Measurements from ENCODE around the gene CRISPLD2. TPM values are rescaled to one million over a fixed set of nuclear protein-coding genes. Genes with fewer than 3 reads are reported as not detected.

Gene CRISPLD2
- total RNA-seq, 2 experiments from 2014 or later, result 0.19 to 0.41 TPM

DNA sequence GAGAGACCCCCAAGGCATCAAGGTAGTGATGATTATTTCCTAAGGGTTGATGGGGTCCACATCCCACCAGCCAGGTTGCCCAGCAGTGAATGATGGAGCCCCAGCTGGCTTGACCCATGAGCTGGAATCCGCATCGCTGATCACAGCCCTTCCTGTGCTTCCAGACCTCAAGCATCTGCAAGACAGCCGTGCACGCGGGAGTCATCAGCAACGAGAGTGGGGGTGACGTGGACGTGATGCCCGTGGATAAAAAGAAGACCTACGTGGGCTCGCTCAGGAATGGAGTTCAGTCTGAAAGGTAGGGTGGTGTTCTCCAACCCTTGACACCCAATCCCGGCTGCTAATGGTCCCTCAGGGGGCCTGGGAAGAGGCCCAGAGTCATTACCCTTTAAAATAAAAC lies 69.3 kb downstream of the CRISPLD2 start:
- ChIA-PET POLR2A (no interaction called here), CTCF (no interaction called here)
- no peak for DNase-seq
- Mint-ChIP-seq H3K27me3 (no peaks in the 10 kb centered on the region), H3K4me3 (no peak overlapping the region), H3K4me1 (ENCODE audit: low read depth) (peaks cover 2% of the 10 kb centered on the region), H3K36me3 (no peaks in the 10 kb centered on the region), H3K27ac (no peak overlapping the region), H3K9me3 (no peaks in the 10 kb centered on the region)
- intact Hi-C loops (cut with micrococcal nuclease), result no loop called here

DNA sequence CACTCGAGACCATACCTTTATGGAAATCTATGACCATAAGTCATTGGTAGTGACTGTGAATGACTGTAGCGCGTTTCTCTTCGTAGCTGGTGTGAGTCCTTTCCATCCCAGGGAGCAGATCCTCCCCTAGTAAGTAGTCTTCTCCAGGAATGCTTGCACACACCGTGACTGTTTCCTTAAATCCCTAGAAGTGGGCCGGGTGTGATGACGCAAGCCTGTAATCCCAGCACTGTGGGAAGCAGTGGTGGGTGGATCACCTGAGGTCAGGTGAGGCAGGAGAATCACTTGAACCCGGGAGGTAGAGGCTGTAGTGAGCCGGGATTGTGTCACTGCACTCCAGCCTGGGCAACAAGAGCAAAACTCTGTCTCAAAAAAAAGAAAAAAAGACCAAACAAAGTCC lies 70.6 kb downstream of the CRISPLD2 start:
- H3K27me3 Mint-ChIP-seq, result peaks cover 2% of the 10 kb centered on the region
- ChIA-PET POLR2A (no interaction called here), CTCF (no interaction called here)
- H3K36me3 Mint-ChIP-seq, result no peaks in the 10 kb centered on the region
- H3K4me1 Mint-ChIP-seq (ENCODE audit: low read depth), result no peaks in the 10 kb centered on the region
- H3K4me3 Mint-ChIP-seq, result no peak overlapping the region
- H3K27ac Mint-ChIP-seq, result no peak overlapping the region
- no peaks in the 10 kb centered on the region for H3K9me3 Mint-ChIP-seq
- no peak for DNase-seq
- intact Hi-C loops (cut with micrococcal nuclease), result no loop called here

DNA sequence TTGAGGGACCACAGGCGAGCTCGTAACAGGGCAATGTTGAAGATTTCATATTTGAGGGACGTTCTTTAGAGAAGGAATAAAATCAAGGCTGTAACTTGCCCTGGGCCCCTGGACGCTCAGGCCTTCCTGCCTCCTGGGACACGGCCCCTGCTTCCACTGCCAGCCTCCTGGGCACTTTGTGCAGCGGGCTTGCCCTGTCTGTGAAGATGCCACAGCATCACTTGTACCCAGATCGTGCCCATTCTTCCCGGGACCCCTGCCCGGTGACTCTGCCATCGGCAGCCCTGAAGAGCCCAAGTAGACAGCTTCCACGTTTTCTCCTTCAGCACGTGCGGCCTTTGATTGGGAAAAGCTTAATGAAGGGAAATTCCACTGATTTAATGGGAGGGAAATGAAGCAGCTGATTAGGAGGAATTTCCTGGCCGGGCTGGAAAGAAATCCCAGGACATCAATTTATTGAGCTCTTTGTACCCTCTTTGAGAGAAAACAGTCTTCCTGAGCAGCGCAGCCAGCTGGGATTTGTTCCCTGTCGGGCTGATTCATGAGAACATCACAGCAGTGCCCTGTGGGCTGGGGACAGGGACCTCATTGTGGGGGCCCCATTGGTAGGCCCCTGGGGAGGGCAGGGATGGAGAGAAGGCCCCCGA lies 71.5 kb downstream of the CRISPLD2 start:
- Mint-ChIP-seq H3K36me3 (no peaks in the 10 kb centered on the region), H3K9me3 (no peaks in the 10 kb centered on the region), H3K4me1 (ENCODE audit: low read depth) (no peaks in the 10 kb centered on the region), H3K27ac (no peak overlapping the region), H3K27me3 (peaks cover 2% of the 10 kb centered on the region), H3K4me3 (no peak overlapping the region)
- POLR2A ChIA-PET, result no interaction called here
- intact Hi-C loops (cut with micrococcal nuclease), result no loop called here
- no peak for DNase-seq
- CTCF ChIA-PET, result interaction anchor here (0.6 kb wide), 1 partner anchor 45 kb away, joined by 4 read pairs; no protein-coding TSS in a partner anchor

GRCh38 chr16:84892097-84892496 lies 72.3 kb downstream of the CRISPLD2 start:
- ChIA-PET POLR2A (no interaction called here), CTCF (no interaction called here)
- intact Hi-C loops (cut with micrococcal nuclease), result no loop called here
- Mint-ChIP-seq H3K4me1 (ENCODE audit: low read depth) (no peaks in the 10 kb centered on the region), H3K36me3 (no peaks in the 10 kb centered on the region), H3K27me3 (peaks cover 2% of the 10 kb centered on the region), H3K4me3 (no peak overlapping the region), H3K9me3 (no peaks in the 10 kb centered on the region), H3K27ac (no peak overlapping the region)
- DNase-seq, result no peak

GRCh38 chr16:84893467-84893848 lies 73.7 kb downstream of the CRISPLD2 start:
- no peaks in the 10 kb centered on the region for H3K36me3 Mint-ChIP-seq
- peaks cover 5% of the 10 kb centered on the region for H3K4me1 Mint-ChIP-seq (ENCODE audit: low read depth)
- CTCF ChIA-PET, result no interaction called here

DNA sequence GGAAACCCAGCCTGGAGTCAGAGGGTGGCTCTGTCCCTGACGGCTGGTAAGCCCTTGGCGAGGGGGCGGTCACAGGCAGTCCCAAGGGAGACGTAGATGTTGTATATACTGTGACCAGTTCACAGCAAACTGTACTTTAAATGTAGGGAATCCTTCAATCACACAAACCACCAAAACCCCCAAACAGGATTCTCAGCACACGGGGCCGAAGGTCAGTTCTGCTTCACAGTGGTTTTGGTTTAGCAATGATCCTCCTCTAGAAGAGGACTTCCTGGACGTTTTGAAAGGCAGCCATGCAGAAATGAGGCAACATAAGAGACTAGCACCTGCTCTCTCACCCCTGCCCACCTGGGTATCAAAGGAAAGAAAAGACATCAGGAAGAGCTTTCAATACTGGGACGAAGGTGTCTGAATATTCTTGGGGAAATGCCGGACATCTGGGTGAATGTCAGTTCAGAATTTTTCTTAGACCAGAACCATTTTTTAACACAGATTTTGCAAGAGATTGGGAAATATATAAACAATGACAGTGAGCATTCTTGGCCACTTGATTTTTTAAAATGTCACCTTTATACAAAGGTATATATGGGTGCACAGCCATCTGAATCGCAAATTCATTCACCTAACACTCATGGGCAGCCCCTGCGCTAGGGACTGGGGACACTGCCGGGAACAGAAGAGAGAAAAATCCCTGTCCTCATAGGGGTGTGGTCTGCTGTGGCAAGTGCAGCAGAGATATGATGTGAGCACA lies 74.2 kb downstream of the CRISPLD2 start:
- POLR2A ChIA-PET, result no interaction called here
- Mint-ChIP-seq H3K4me3 (no peak overlapping the region), H3K4me1 (ENCODE audit: low read depth) (peaks cover 5% of the 10 kb centered on the region), H3K36me3 (no peaks in the 10 kb centered on the region), H3K27me3 (peaks cover 2% of the 10 kb centered on the region), H3K27ac (no peak overlapping the region), H3K9me3 (no peaks in the 10 kb centered on the region)
- intact Hi-C loops (cut with micrococcal nuclease), result no loop called here
- DNase-seq, result no peak
- CTCF ChIA-PET, result no interaction called here

More at GRCh38 chr16:84893467-84893848, 73.7 kb downstream of the CRISPLD2 start:
- Mint-ChIP-seq H3K9me3 (no peaks in the 10 kb centered on the region), H3K27ac (no peak overlapping the region), H3K27me3 (peaks cover 2% of the 10 kb centered on the region), H3K4me3 (no peak overlapping the region)
- intact Hi-C loops (cut with micrococcal nuclease), result no loop called here
- POLR2A ChIA-PET, result no interaction called here
- DNase-seq, result no peak

GRCh38 chr16:84895016-84895415 lies 75.2 kb downstream of the CRISPLD2 start:
- H3K4me3 Mint-ChIP-seq, result no peak overlapping the region
- no peaks in the 10 kb centered on the region for H3K36me3 Mint-ChIP-seq
- H3K4me1 Mint-ChIP-seq (ENCODE audit: low read depth), result peaks cover 5% of the 10 kb centered on the region
- H3K27me3 Mint-ChIP-seq, result peaks cover 2% of the 10 kb centered on the region
- ChIA-PET CTCF (no interaction called here), POLR2A (no interaction called here)
- no peak overlapping the region for H3K27ac Mint-ChIP-seq
- intact Hi-C loops (cut with micrococcal nuclease), result no loop called here
- no peak for DNase-seq
- H3K9me3 Mint-ChIP-seq, result no peaks in the 10 kb centered on the region

DNA sequence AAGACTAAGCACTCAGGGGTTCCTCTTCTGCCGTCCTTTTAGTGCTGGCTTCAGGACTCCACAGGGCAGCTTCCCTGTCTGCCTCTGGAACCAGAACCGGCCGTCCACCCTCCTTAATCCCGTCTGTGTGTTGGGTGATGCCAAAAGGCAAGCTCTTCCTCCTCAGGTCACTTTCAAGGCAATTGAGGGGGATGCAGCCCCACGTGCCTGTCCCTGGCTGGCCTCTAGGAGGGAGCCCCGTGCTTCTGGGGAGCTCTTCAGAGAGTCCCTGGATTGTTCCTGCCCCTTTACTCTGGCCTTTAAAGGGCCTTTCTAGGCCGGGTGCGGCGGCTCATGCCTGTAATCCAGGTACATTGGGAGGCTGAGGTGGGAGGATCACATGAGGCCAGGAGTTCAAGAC lies 77.1 kb downstream of the CRISPLD2 start:
- intact Hi-C loops (cut with micrococcal nuclease), result no loop called here
- H3K4me1 Mint-ChIP-seq (ENCODE audit: low read depth), result peaks cover 5% of the 10 kb centered on the region
- no peak overlapping the region for H3K4me3 Mint-ChIP-seq
- H3K27me3 Mint-ChIP-seq, result peaks cover 2% of the 10 kb centered on the region
- CTCF ChIA-PET, result no interaction called here
- H3K27ac Mint-ChIP-seq, result no peak overlapping the region
- H3K9me3 Mint-ChIP-seq, result no peaks in the 10 kb centered on the region
- POLR2A ChIA-PET, result no interaction called here
- DNase-seq, result no peak
- H3K36me3 Mint-ChIP-seq, result no peaks in the 10 kb centered on the region

DNA sequence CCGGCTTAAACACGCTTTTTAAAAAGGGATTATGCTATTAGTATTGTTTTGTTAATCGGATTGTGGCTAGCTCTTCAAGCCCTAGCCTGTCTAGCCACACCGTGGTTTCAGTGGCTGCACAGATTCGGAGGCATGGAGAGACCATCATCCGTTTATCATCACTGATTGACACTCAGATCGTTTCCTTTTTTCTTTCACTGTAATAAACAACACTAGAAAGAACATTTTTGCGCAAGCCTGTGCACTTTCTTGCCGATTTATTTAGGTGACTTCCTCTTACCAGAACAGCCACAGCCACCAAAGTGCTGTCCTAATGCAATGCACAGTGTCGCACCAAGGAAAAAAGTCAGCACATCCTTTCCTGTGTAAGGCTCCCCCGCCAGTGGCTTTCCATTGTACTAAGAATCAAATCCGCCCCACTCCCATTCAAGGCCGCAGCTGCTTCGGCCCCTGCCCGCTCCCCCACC lies 78.2 kb downstream of the CRISPLD2 start:
- Mint-ChIP-seq H3K27me3 (peaks cover 2% of the 10 kb centered on the region), H3K9me3 (no peaks in the 10 kb centered on the region), H3K4me1 (ENCODE audit: low read depth) (peaks cover 5% of the 10 kb centered on the region), H3K4me3 (no peak overlapping the region), H3K36me3 (no peaks in the 10 kb centered on the region), H3K27ac (no peak overlapping the region)
- ChIA-PET CTCF (no interaction called here), POLR2A (no interaction called here)
- intact Hi-C loops (cut with micrococcal nuclease), result no loop called here
- DNase-seq, result no peak

DNA sequence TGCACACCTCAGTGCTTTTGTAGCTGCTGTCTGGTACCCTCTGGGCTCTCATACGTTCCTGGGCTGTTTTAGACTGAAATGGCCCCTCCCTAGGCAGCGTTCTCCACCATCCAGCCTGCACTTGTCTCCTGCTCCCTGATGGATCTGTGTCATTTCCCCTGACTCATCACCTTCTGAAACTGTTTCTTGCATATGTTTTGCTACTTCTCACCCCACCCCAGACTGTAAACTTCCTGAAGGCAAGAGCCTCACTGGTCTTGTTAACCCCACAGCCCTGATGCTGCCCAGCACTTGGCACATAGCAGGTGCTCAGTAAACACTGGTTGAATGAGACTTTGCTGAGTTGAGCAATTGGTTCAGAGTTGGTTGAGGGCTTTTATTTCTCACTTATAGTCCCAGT lies 78.7 kb downstream of the CRISPLD2 start:
- Mint-ChIP-seq H3K9me3 (no peaks in the 10 kb centered on the region), H3K36me3 (no peaks in the 10 kb centered on the region), H3K4me3 (no peak overlapping the region), H3K27ac (no peak overlapping the region), H3K27me3 (peaks cover 2% of the 10 kb centered on the region), H3K4me1 (ENCODE audit: low read depth) (peaks cover 5% of the 10 kb centered on the region)
- CTCF ChIA-PET, result no interaction called here
- intact Hi-C loops (cut with micrococcal nuclease), result no loop called here
- POLR2A ChIA-PET, result no interaction called here
- peak; percentile 15 for DNase-seq

GRCh38 chr16:84899414-84899813 lies 79.6 kb downstream of the CRISPLD2 start:
- CTCF ChIA-PET, result no interaction called here
- intact Hi-C loops (cut with micrococcal nuclease), result no loop called here
- Mint-ChIP-seq H3K4me1 (ENCODE audit: low read depth) (peaks cover 5% of the 10 kb centered on the region), H3K27me3 (peaks cover under 1% of the 10 kb centered on the region), H3K36me3 (no peaks in the 10 kb centered on the region), H3K4me3 (no peak overlapping the region), H3K9me3 (no peaks in the 10 kb centered on the region), H3K27ac (no peak overlapping the region)
- no peak for DNase-seq
- POLR2A ChIA-PET, result no interaction called here

- Mint-ChIP-seq H3K4me3 (no peak overlapping the region), H3K27ac (no peak overlapping the region), H3K27me3 (no peaks in the 10 kb centered on the region), H3K4me1 (ENCODE audit: low read depth) (peaks cover 2% of the 10 kb centered on the region), H3K36me3 (no peaks in the 10 kb centered on the region), H3K9me3 (no peaks in the 10 kb centered on the region)
- DNase-seq, result no peak
- CTCF ChIA-PET, result no interaction called here
- POLR2A ChIA-PET, result no interaction called here
- intact Hi-C loops (cut with micrococcal nuclease), result no loop called here
These were observed 86.2 kb downstream of the CRISPLD2 start for GRCh38 chr16:84905965-84906460.

GRCh38 chr16:84907051-84907450 lies 87.3 kb downstream of the CRISPLD2 start:
- Mint-ChIP-seq H3K4me1 (ENCODE audit: low read depth) (peaks cover 2% of the 10 kb centered on the region), H3K9me3 (no peaks in the 10 kb centered on the region), H3K4me3 (no peak overlapping the region), H3K27ac (no peak overlapping the region), H3K36me3 (no peaks in the 10 kb centered on the region), H3K27me3 (no peaks in the 10 kb centered on the region)
- POLR2A ChIA-PET, result no interaction called here
- DNase-seq, result no peak
- intact Hi-C loops (cut with micrococcal nuclease), result no loop called here
- CTCF ChIA-PET, result no interaction called here

Data from activated CD4-positive, alpha-beta memory T cell treated with anti-CD3 and anti-CD28 coated beads for 36 hours (primary cell).